ENCODE results near the gene MIOS.
"Not testable (repeated sequence)": the region's sequence is repeated elsewhere in the genome, so short reads cannot be mapped to it uniquely, and the experiment has no call there.

MIOS gene

GRCh38 chr7:7554649-7555575 is 11.8 kb upstream of the MIOS start:
- DNase-seq, result peak; percentile 96

DNA sequence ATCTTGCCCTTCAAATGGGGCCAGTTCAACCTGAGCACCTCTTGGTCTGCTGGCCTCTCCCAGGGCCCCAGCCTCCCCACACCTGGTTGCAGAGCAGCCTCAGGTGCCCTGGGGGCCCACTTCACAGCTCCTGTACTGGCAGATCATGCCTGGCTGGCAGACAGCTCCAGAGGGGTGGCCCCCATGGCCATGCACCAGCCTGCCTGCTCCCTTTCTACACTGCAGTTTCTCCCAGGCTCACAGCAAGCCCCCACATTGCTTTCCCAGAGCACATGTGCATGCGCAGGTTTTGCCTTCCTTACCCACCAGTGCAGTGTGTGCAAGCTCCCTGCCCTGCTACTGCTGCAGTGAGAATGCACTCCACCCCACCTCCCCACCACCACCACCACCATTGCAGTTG is 9.8 kb upstream of the MIOS start:
- no peak for DNase-seq

- no peak for DNase-seq
These were observed 9.4 kb upstream of the MIOS start for GRCh38 chr7:7557252-7557651.

DNA sequence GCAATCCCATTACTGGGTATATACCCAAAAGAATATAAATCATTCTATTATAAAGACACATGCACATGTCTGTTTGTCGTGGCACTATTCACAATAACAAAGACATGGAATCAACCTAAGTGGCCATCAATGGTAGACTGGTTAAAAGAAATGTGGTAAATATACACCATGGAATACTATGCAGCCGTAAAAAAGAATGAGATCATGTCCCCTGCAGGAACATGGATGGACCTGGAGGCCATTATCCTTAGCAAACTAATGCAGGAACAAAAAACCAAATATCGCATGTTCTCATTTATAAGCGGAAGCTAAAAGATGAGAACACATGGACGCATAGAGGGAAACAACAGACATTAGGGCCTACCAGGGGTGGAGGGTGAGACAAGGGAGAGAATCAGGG is 5.1 kb upstream of the MIOS start:
- DNase-seq, result not testable (repeated sequence)

DNA sequence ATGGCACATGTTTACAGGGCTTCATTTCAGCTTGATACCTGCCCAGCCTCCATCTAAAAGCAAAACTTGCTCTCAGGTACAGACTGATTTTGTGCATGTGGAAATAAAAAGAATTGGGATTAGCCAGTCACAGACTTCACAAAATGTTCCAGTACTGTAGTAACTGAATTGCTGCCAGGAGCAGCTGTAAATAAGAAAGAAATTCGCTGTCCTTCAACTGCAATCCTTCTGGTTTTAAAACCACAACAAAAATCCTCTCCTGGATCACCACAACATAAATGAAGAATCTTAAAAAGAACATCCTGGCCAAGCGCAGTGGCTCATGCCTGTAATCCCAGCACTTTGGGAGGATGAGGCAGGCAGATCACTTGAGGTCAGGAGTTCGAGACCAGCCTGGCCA is 3.9 kb upstream of the MIOS start:
- DNase-seq, result no peak

- peak; percentile 17 for DNase-seq
These were observed 3.4 kb upstream of the MIOS start for GRCh38 chr7:7563269-7563668.

GRCh38 chr7:7563813-7564212 is 2.9 kb upstream of the MIOS start:
- DNase-seq, result no peak

- no peak for DNase-seq
These were observed 2.3 kb upstream of the MIOS start for GRCh38 chr7:7564323-7564780.

DNA sequence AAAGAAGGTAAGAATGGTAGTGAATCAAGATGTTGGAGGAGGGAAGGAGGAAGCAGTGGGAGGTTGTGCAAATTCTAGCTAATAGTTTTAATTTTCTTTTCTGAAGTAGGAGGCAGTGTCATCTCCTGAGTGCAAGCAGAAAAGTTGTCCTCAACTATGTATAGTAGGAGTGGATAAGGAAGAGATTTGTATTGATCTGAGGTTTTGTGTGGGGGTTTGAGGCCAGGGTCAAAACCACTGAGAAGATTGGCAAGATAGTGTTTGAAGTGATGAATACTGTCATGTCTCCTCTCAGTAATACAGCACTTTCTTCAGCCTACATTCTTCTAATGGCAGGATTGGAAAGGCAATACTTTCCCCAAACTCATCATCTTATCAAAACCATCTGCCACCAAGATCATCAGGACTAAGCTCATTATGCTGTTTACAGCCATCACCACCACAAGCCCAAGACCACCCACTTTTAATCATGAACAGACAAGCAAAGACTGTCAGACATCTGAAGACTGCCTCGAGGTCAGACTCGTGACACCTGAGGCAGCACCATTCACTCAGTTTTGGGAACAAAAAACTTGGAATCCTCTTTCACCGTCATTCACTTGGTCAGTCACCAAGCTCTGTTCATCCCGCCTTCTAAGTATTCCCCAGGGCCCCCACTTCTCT is 1.5 kb upstream of the MIOS start:
- DNase-seq, result no peak

DNA sequence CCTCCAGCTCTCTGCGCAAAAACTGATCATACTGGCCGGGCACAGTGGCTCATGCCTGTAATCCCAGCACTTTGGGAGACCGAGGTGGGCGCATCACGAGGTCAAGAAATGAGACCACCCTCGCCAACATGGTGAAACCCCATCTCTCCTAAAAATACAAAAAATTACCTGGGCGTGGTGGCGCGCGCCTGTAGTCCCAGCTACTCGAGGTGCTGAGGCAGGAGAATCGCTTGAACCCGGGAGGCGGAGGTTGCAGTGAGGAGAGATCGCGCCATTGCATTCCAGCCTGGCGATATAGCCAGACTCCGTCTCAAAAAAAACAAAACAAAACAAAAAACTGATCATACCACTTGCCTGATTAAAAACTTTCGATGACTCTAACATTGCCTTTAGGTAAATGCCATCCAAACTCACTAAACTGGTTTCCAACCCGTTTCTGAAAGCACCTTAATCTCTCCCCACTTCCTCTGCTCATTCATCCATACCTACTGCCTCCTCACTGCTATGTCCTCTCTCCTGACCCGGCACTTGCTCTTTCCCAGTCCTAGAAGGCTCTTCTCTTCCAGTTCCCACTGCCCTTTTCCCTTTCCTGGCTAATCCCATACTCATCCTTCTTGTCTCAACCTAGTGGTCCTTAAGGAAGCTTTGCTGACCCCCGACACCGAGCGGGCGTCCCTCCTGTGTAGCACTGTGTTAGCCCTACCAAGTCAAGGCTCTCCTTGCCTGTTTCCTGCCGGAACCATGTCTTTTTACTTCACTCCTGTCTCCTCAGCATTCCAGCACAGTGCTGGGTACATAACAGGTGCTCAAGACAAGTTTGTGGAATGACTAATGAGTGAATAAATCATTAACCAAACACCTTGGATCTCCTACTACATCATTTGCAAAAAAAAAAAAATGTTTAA is 686 bp upstream of the MIOS start:
- peak; percentile 18 for DNase-seq

DNA sequence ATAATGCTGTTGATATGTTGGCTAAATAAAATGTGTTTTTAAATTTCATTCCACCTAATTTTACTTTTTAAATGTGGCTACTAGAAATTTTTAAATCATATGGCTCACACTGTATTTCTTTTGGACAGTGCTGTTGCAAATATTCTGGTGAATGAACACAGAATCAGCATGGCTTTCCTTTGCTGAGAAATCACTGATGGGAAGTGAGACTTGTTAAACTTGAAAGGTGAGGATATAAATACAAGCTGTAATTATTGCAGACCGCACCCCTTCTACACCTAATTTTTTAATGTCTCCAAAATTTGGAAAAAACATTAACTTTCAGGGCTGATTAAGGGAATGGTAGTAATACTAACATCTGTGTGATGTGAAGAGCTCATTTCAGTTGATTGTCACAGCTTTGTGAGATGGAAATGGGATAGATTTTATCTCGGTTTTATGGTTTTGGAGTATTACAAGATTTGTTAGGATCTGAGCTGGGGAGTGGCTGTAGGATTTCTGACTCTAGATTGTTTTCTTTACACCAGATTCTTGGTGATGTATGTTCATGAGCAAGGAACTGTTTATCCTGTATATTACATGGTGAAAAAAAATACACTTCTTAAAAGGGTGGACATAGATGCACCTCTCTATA is 1.3 kb downstream of the MIOS start:
- DNase-seq, result peak; percentile 30

DNA sequence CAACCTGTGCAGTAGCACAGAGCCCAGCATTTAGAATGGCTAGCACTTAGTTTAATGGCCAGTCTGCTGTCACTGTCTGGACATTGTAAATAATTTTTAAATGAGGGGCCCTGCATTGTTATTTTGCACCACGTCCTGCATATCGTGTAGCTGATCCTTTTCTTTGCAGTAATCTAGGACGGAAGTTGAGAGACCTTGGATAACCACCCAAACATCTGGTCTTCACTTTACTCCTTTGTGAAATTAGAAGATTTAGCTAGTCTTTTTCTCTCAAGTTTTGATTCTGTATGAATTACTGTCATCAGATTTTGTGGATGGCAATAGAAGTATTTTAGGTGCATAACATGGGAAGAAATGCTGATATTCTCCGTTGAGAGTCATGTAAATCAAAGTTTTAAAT is 1.9 kb downstream of the MIOS start:
- no peak for DNase-seq

GRCh38 chr7:7569081-7569527 is 2.4 kb downstream of the MIOS start:
- no peak for DNase-seq

DNA sequence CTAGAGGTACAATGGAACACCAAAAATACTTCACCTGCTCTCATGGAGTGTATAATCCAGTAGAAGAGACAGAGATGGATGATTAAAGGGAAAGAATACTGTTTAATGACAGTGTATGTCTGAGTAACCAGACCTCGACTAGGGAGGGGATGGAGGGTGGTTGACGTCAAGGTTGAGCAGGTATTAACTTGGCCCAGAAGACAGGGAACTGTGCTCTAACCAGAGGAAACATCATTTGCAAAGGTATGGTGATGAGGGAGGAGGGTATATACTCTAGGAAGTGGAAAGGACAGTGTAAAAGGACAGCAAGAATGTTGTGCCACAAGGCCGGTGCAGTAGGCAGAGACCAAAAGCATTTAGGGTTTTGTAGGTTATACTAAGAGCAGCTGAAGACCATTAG is 2.9 kb downstream of the MIOS start:
- DNase-seq, result no peak

DNA sequence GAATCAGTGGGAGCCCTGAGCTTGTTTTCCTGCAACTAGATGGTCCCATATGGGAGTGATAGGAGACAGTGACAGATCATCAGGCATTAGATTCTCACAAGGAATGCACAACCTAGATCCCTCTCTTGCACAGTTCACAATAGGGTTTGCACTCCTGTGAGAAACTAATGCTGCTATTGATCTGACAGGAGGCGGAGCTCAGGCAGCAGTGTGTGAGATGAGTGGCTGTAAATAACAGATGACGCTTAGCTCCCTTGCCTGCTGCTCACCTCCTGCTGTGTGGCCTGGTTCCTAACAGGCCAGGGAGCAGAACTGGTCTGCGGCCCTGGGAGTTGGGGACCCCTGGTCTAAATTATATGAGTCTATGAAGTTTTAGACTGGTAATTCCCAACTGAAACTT is 3.9 kb downstream of the MIOS start:
- no peak for DNase-seq

DNA sequence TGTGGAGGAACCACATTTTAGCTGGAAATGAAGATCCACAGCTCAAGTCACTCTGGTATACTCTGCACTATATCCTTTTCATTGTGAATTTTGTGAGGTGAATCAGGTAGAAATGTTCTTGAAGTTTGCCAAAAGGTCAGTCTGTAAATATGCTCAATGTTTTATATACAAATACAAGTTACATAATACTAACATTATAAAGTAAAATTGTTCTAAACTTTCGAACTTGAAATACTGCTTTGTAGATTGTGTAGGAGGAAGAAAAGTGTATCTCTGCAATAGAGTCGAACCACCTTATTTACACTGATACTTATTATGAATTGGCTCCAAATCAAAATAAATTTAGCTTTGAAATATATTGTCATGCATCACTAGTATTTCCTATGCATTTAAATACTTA is 7.0 kb downstream of the MIOS start:
- DNase-seq, result no peak

DNA sequence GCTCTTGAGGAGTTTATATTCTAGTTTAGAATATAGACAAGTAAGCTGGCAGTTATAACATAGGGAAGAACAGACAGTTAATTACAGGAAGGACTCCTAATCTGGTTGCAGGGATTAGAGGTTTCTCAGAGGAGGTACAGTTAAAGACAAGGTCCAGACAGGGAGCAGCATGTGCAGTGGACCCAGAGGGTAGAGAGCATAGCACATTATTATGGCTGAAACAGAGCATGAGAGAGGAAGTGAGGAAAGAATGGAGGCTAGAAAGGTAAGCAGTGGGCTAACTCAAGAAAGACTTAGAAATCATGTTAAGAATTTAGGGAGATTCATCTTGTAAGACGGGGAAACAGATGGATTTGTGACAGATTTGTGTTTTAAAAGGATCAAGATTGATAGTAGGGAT is 9.7 kb downstream of the MIOS start:
- no peak for DNase-seq

DNA sequence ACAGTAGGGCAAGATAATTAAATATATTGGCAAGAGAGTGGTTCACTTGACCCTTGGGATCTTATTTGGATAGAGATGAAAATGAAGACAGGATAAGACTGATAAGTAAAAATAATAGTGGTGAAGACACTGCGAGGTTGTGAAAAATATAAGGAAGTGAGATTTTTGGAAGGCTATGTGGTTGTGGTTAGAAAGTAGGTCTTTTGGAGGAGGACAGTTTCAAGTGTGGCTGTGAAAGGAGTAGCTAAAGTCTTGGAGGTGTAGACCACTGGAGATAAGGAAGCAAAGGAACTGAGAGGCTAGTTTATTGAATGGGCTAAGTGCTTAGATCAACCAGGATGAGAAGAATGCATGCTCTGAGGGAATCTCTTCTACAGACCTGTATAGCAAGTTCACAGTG is 11.2 kb downstream of the MIOS start:
- DNase-seq, result no peak

DNA sequence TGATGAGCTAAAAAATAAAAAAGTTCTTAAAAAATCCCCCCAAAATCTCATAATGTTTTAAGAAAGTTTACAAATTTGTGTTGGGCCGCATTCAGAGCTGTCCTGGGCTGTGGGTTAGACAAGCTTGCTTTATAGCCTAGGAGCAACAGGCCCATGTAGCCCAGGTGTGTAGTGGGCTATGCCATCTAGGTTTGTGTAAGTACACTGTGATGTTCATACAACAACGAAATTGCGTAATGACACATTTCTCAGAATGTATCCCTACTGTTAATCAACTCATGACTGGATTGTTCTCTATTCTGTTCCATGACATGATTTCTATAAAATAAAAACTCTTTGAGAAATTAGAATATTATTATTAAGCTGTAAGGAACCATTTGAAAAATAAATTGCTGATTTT is 13.0 kb downstream of the MIOS start:
- DNase-seq, result no peak

DNA sequence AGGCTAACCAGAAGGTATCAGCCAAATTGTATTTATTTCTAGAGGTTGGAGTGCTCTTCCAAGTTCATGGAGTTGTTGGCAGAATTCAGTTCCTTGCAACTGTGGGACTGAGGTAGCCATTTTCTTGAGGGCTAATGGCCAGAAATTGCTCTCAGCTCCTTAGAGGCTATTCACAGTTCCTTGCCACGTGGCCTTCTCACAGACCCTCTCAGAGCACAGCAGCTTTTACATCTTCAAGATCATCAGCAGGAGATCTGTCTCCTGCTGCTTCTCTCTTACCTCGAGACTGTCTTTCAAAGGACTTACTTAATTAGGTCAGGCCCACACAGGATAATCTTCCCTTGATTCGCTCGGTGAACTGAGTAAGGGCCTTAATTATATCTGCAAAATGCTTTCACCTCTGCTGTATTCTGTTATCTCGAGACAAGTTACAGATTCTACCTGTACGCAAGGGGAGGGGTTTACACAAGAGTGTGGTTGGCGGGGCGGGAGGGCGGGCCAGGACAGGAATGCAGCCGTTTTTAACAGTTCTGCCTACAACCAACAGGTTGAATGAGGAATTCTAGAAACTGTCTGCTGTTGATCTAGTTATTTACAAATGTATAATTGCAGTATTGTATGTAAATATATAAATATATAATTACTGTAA is 15.0 kb downstream of the MIOS start:
- no peak for DNase-seq

GRCh38 chr7:7582596-7582995 is 15.9 kb downstream of the MIOS start:
- DNase-seq, result no peak

- DNase-seq, result no peak
These were observed 17.0 kb downstream of the MIOS start for GRCh38 chr7:7583731-7584130.

Measured in NCI-H748 treated with DMSO at 0.1 percent for 48 hours (cell line).